PFSK-1 (cell line): ENCODE measurements around the gene ARHGAP8.

Experiments
- POLR2AphosphoS5 ChIP-seq: IDR thresholded peaks from 2 replicates; pipeline ENCODE4 v1.6.1; 2012; ENCODE audit warnings: low read depth, mild to moderate bottlenecking, control low read depth, low read length, moderate library complexity
- TF ChIP-seq, protein P1 (sequence below), 2 experiments: IDR thresholded peaks; 2 replicates each; pipeline versions ENCODE4 v1.6.1 to v1.8.0; 2011 to 2012; ENCODE audit warnings: low read depth in 2 of 2, low read length in 2 of 2, control low read depth in 1 of 2, inconsistent platforms in 1 of 2, mild to moderate bottlenecking in 1 of 2, moderate library complexity in 1 of 2; ENCODE audit not compliant: insufficient read depth in 1 of 2

GRCh38 chr22:44805711-44806110, 53.3 kb downstream of the ARHGAP8 start:
- TF ChIP-seq POLR2AphosphoS5, result no peak
- TF ChIP-seq, protein P1, sequence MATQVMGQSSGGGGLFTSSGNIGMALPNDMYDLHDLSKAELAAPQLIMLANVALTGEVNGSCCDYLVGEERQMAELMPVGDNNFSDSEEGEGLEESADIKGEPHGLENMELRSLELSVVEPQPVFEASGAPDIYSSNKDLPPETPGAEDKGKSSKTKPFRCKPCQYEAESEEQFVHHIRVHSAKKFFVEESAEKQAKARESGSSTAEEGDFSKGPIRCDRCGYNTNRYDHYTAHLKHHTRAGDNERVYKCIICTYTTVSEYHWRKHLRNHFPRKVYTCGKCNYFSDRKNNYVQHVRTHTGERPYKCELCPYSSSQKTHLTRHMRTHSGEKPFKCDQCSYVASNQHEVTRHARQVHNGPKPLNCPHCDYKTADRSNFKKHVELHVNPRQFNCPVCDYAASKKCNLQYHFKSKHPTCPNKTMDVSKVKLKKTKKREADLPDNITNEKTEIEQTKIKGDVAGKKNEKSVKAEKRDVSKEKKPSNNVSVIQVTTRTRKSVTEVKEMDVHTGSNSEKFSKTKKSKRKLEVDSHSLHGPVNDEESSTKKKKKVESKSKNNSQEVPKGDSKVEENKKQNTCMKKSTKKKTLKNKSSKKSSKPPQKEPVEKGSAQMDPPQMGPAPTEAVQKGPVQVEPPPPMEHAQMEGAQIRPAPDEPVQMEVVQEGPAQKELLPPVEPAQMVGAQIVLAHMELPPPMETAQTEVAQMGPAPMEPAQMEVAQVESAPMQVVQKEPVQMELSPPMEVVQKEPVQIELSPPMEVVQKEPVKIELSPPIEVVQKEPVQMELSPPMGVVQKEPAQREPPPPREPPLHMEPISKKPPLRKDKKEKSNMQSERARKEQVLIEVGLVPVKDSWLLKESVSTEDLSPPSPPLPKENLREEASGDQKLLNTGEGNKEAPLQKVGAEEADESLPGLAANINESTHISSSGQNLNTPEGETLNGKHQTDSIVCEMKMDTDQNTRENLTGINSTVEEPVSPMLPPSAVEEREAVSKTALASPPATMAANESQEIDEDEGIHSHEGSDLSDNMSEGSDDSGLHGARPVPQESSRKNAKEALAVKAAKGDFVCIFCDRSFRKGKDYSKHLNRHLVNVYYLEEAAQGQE (IDR thresholded peaks at IDR 0.05; ENCODE audit: insufficient read depth in 1 of 2, low read depth in 2 of 2, low read length in 2 of 2), result no peak
